ES-I3 (cell line): ENCODE results near the gene ZSCAN26.
"Not testable (repeated sequence)": the region's sequence is repeated elsewhere in the genome, so short reads cannot be mapped to it uniquely, and the experiment has no call there.

ENCODE experiments used
- H3K36me3 ChIP-seq: 2 replicates; pipeline ENCODE4 v1.6.1; 2013; ENCODE audit warnings: mild to moderate bottlenecking, low read length, control low read depth, moderate library complexity; ENCODE audit not compliant: insufficient read depth
- H3K4me1 ChIP-seq: 2 replicates; pipeline ENCODE4 v1.6.1; 2013; ENCODE audit warnings: mild to moderate bottlenecking, control low read depth, low read length; ENCODE audit not compliant: insufficient read depth
- H3K9ac ChIP-seq: 2 replicates; pipeline ENCODE4 v1.6.1; 2013; ENCODE audit warnings: low read depth, mild to moderate bottlenecking, low read length, moderate library complexity
- H3K9me3 ChIP-seq: 2 replicates; pipeline ENCODE4 v1.6.1; 2013; ENCODE audit warnings: mild to moderate bottlenecking, low read length, moderate library complexity; ENCODE audit not compliant: control insufficient read depth, insufficient read depth

Gene ZSCAN26

GRCh38 chr6:28274888-28275287 lies 7.9 kb downstream of the ZSCAN26 start:
- Histone ChIP-seq H3K4me1 (no peaks in the 10 kb centered on the region), H3K36me3 (peaks cover 17% of the 10 kb centered on the region), H3K9ac (no peak overlapping the region), H3K9me3 (no peaks in the 10 kb centered on the region)

- 0 out of 2 replicates have a peak, but pooled peaks cover 5% of the 10 kb centered on the region for H3K4me1 ChIP-seq
- H3K36me3 ChIP-seq = peaks cover 14% of the 10 kb centered on the region
- no peaks in the 10 kb centered on the region for H3K9me3 ChIP-seq
- no peak overlapping the region for H3K9ac ChIP-seq
Measured at GRCh38 chr6:28277746-28278145, 10.8 kb downstream of the ZSCAN26 start.

GRCh38 chr6:28280595-28281287 lies 13.8 kb downstream of the ZSCAN26 start:
- H3K4me1 ChIP-seq = 0 out of 2 replicates have a peak, but pooled peaks cover 5% of the 10 kb centered on the region
- H3K9me3 ChIP-seq = no peaks in the 10 kb centered on the region
- H3K9ac ChIP-seq = peak overlapping the region; percentile 95; the same call in 1 of the 2 replicates
- H3K36me3 ChIP-seq = peaks cover 5% of the 10 kb centered on the region; the same call in 1 of the 2 replicates

- 0 out of 2 replicates have a peak, but pooled peaks cover 5% of the 10 kb centered on the region for H3K4me1 ChIP-seq
- peaks cover 5% of the 10 kb centered on the region; the same call in 1 of the 2 replicates for H3K36me3 ChIP-seq
- peak within 1 kb of the TSS; percentile 95 for H3K9ac ChIP-seq
- H3K9me3 ChIP-seq = no peaks in the 10 kb centered on the region
Measured at GRCh38 chr6:28281288-28282064, 14.5 kb downstream of the ZSCAN26 start, which contains the start of gene PGBD1. PGBD1 (plus strand) TSS chr6:28281572; CDS start chr6:28283814, 2,242 bp downstream.

DNA sequence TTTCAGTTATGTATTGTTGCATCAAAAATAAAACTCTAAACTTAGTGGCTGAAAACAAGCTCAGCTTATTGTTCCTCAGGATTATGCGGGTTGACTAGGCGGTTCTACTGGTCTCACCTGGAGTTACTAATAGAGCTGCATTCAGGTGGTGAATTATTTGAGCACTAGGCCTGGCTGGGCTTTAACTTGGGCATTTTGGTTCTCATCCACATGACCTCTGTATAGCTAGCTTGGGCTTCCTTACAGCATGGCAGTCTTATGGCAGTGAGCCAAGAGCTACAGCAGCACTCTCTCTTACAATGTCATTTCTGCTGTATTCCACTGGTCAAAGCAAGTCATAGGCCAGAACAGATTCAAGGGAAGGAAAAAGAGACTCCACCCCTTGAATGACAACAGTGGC lies 16.0 kb downstream of the ZSCAN26 start:
- H3K9me3 ChIP-seq = no peaks in the 10 kb centered on the region
- 0 out of 2 replicates have a peak, but pooled peaks cover 5% of the 10 kb centered on the region for H3K4me1 ChIP-seq
- no peak overlapping the region for H3K9ac ChIP-seq
- H3K36me3 ChIP-seq = no peaks in the 10 kb centered on the region; the same call in 1 of the 2 replicates

DNA sequence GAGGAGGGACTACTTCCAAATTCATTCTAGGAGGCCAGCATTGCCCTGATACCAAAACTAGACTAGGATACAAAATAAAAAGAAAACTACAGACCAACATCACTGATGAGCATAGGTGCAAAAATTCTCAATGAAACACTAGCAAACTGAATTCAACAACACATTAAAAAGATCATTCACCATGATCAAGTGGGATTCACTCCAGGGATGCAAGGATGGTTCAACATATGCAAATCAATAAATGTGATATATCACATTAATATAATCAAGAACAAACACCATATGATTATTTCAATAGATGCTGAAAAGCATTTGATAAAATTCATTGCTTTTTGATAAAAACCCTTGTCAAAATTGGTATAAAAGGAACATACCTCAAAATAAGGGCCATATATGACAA lies 24.6 kb downstream of the ZSCAN26 start:
- no peaks in the 10 kb centered on the region for H3K9me3 ChIP-seq
- H3K36me3 ChIP-seq = no peaks in the 10 kb centered on the region; the same call in 1 of the 2 replicates
- no peak overlapping the region for H3K9ac ChIP-seq
- H3K4me1 ChIP-seq = no peaks in the 10 kb centered on the region

GRCh38 chr6:28295326-28295725 lies 28.4 kb downstream of the ZSCAN26 start:
- H3K4me1 ChIP-seq = no peaks in the 10 kb centered on the region

GRCh38 chr6:28296520-28297060 lies 29.6 kb downstream of the ZSCAN26 start:
- Histone ChIP-seq H3K9ac (no peak overlapping the region), H3K36me3 (peaks cover 8% of the 10 kb centered on the region), H3K4me1 (no peaks in the 10 kb centered on the region)

More at GRCh38 chr6:28295326-28295725, 28.4 kb downstream of the ZSCAN26 start:
- peaks cover 3% of the 10 kb centered on the region for H3K36me3 ChIP-seq
- H3K9me3 ChIP-seq = no peaks in the 10 kb centered on the region
- H3K9ac ChIP-seq = no peak overlapping the region

DNA sequence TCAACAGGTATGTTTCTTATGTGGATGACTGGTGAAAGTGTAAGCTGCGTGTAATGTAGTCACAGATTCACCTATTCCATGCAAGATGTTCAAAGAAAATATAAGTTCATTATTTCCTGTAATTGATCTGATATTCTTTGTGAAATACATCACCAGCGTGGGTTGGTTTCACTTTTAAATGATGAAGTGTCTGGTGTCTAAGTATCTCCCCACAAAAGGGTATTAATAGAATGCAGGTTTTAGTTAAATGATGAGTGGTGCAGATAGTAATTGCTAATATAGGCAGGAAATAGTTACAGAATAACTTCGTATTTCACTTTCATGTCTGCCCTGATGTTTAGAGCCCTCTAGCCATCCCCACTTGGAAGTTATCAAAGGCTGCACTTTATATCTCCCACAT lies 36.6 kb downstream of the ZSCAN26 start:
- no peaks in the 10 kb centered on the region for H3K4me1 ChIP-seq
- peaks cover 4% of the 10 kb centered on the region for H3K36me3 ChIP-seq
- no peaks in the 10 kb centered on the region for H3K9me3 ChIP-seq
- H3K9ac ChIP-seq = no peak overlapping the region

More at GRCh38 chr6:28296520-28297060, 29.6 kb downstream of the ZSCAN26 start:
- no peaks in the 10 kb centered on the region for H3K9me3 ChIP-seq

GRCh38 chr6:28306363-28306762 lies 39.4 kb downstream of the ZSCAN26 start:
- H3K36me3 ChIP-seq, H3K9me3 ChIP-seq, H3K9ac ChIP-seq: not testable (repeated sequence)
- H3K4me1 ChIP-seq = peaks cover 16% of the 10 kb centered on the region; the same call in 1 of the 2 replicates

DNA sequence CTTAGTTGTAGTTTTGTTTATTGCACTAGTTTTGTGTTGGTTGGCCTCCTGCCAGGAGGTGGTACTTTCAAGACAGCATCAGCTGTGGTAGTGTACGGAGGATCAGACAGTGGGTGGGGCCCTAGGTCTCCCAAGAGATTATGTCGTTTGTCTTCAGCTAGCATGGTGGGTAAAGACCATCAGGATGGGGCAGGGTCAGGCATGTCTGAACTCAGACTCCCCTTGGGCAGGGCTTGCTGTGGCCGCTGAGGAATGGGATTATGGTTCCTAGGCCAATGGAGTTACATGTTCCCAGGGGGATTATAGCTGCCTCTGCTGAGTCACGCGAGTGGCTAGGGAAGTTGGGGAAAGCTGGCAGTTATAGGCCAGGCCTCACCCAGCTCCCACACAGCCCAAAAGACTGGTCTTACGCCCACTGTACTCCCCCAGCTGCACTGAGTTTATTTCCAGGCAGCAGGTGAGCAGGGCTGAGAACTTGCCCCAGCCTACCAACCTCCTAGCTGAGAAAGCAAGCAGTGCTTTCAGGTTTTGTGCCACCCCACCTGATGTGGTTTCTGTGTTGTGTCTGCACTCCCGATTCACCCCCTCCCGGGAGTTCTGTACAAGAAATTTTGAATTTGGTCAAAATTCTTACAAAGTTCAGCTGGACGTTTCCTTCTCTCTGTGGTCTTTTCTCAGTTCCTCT lies 44.3 kb downstream of the ZSCAN26 start:
- Histone ChIP-seq H3K9ac (no peak overlapping the region), H3K4me1 (peaks cover 16% of the 10 kb centered on the region; the same call in 1 of the 2 replicates), H3K36me3 (no peaks in the 10 kb centered on the region), H3K9me3 (no peaks in the 10 kb centered on the region; the same call in none of the 2 replicates)

DNA sequence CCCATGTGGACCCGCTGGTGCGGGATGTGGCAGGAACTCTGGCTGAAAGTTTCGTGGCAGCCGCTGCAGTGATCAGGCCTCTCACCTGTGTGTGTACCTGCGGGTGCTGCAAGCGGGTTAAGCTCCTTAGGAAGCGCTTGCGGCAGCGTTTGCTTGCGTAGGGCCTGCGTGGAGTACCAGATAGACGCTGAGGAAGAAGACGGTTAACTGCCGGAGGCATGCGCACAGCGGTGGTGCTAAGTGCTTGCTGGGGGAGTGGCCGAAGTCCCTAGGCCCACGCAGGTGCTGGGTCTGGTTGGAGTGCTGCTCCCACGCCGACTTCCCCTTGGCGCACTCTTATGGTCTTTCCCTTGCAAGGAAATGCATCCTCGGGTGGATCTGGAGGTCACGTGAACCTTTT lies 46.0 kb downstream of the ZSCAN26 start:
- H3K4me1 ChIP-seq = peaks cover 16% of the 10 kb centered on the region; the same call in 1 of the 2 replicates
- H3K9me3 ChIP-seq = no peaks in the 10 kb centered on the region; the same call in none of the 2 replicates
- H3K9ac ChIP-seq = no peak overlapping the region
- no peaks in the 10 kb centered on the region for H3K36me3 ChIP-seq

- Histone ChIP-seq H3K9ac (no peak overlapping the region), H3K9me3 (no peaks in the 10 kb centered on the region; the same call in none of the 2 replicates), H3K4me1 (peaks cover 5% of the 10 kb centered on the region; the same call in 1 of the 2 replicates), H3K36me3 (no peaks in the 10 kb centered on the region)
Measured at GRCh38 chr6:28315628-28316027, 48.7 kb downstream of the ZSCAN26 start.

- not testable (repeated sequence) for H3K9ac ChIP-seq, H3K9me3 ChIP-seq, H3K36me3 ChIP-seq, H3K4me1 ChIP-seq
Measured at GRCh38 chr6:28317866-28318265, 50.9 kb downstream of the ZSCAN26 start.
